ENCODE measurements around the gene CMC2.

DNA sequence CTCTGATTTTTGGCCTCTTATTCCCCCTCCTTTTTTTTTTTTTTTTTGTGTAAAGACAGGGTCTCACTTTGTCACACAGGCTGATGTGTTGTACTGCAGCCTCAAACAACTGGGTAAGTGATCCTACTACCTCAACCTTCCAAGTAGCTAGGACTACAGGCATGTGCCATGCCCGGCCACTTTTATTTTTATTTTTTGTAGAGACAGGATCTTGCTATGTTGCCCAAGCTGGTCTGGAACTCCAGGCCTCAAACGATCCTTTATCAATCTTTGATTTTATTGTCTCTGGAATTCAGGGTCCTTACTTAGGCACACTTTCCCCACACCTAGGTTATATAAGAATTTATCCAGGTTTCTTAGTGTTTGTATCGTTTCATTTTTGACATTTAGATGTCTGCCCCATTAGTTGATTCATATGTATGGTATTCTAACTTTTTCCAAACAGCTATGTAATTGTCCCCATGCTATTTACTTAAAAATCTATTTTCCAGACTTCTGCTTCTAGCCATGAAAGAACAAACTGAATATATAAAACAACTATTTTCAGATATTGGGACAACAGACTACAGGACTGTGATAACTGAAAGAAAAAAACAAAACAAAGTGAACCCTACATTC is 13.9 kb downstream of the CMC2 start:
- TF ChIP-seq TAF1 (IDR thresholded peaks at IDR 0.05; ENCODE audit: borderline replicate concordance, insufficient read depth, low read length) (no peak), FOXP2 (optimal IDR thresholded peaks at IDR 0.05; ENCODE audit: borderline replicate concordance, extremely low read depth, extremely low read length, insufficient read depth) (no peak)
